GM03348 (cell line): ENCODE results near the gene CHST5.

ENCODE experiments used
- DNase-seq: peaks from one replicate; pipeline ENCODE4 v3.0.0; 2012; ENCODE audit warnings: low spot score

The CHST5 gene

DNA sequence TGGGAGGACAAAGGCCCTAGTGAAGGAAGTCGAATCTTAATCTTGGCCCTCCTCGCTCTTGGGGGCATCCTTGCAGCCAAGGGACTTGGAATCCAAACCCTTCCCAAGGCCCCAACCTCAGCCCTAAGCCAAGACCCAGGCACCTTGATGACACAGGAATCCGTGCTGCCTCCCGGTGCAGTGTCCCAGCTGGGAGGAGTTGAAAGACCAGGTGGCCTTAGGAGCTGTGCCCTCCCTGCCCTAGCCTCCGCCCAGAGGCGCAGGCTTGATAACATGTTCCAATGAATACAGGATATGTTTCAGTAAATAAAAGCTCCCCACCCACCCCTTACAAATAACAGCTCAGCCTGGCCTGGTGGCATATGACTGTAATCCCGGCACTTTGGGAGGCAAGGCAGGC is at the start of gene CHST5:
TSS of gene CHST5 (minus strand) at position 208 of the 400 bp plus-strand sequence. CDS start 5,724 bp downstream, outside the sequence.
- no peak for DNase-seq

DNA sequence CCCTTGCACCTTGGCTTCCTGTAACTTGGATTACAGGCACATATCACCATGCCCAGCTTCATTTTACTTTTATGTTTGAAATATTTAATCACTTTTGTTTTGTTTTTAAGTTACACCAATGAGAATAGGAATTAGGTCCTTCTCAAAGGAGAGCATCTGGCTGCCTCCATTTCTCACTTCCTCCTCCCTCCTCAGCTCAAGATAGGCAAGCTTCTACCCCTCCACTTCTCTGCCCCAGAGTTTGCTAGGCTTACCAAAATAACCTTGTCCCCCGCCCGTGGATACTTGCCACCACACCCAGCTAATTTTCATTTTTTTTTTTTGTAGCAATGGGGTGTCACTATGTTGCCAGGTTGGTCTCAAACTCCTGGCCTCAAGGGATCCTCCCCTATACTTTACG is 48.2 kb upstream of the CHST5 start:
- no peak for DNase-seq

DNA sequence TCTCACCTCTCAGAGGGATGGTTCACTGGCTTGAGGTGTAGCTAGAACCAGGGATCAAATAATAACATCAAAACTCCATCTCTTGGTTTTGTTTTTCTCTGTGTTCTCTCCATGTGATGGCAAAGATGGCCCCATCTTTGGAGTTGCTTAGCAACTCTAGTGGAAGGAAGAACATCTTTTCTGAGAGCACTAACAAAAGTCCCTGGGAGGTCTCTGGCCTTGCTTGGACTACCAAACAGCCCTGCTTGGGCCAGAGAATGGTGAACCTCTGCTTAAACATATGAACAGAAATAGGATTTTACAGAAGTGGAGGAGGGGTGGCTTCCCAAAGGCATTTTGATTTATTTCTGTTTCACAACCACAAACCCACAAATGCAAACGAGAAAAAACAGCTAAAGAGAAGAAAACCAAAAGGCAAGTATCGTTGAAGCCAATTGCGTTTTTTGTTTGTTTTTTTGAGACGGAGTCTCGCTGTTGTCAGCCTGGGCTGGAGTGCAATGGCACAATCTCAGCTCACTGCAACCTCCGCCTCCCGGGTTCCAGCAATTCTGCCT is 43.5 kb upstream of the CHST5 start:
- no peak for DNase-seq

GRCh38 chr16:75578725-75579124 is 42.8 kb upstream of the CHST5 start:
- no peak for DNase-seq

DNA sequence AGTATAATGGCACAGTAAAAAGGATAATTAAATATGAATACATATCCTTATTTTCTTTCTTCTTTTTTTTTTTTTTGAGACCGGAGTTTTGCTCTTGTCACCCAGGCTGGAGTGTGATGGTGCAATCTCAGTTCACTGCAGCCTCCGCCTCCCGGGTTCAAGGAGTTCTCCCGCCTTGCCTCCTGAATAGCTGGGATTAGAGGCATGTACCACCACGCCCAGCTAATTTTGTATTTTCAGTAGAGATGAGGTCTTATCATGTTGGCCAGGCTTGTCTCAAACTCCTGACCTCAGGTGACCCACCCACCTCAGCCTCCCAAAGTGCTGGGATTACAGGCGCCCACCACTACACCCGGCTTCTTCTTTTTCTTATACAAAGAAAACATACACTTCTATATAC is 42.3 kb upstream of the CHST5 start:
- DNase-seq, result no peak

GRCh38 chr16:75576384-75576811 is 40.5 kb upstream of the CHST5 start:
- DNase-seq, result no peak

GRCh38 chr16:75575958-75576357 is 40.0 kb upstream of the CHST5 start:
- DNase-seq, result no peak

GRCh38 chr16:75573955-75574354 is 38.0 kb upstream of the CHST5 start:
- no peak for DNase-seq

DNA sequence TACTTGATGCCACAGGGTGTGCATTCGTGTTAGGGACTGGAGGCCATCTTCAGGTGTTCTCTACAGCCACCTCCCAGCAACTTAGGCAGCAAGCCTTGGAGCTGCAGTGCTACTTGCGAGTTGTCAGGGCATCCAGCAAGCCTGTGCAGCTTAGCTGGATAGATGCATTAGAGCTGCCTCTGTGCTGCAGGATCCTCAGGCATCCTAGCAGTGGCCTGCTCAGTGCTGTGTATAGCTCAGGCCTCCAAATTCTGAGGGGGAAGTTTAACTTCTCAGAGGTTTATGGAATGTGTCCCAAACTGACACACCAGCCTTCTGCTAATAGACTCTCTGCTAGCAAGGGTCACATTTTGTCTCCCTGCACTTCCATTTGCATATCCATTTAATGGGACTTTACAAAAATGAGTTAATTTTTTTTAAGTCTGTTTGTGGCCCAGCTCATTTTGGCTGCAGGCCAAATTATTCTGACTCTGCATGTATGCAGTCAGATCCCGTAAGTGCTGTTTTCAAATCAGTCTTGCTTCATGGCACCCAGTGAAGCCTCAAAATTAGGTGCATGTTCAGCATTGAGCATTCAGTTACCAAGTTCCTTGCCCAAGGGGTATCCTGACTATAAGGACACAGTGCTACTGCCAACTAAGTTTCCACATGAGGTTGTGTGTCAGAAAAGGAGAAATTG is 37.1 kb upstream of the CHST5 start:
- no peak for DNase-seq

- no peak for DNase-seq
Observed at GRCh38 chr16:75570396-75571065, 34.6 kb upstream of the CHST5 start.

- no peak for DNase-seq
Observed at GRCh38 chr16:75567911-75568310, 32.0 kb upstream of the CHST5 start.

DNA sequence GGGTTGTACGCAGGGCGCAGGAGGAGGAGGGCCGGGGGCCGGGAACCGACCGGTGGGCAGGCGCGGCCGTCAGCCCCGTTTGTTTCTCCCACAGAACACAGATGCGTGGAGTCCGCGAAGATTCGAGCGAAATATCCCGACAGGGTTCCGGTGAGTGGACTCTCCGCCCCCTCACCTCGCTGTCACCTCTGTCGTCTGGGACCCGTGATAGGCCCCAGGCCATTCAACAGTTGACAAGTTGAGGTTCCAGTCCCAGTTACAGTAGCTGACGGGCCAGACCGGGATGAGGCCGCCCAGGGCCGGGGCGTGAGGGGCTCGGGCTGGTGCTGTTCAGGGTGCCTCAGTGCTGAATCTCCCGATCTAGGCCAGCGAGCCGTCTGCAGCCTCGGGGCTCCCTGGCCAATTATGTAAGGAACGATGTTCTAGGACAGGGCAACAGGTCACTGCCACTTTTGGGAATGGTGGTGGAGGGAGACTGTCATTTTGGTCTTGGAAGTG is 30.9 kb upstream of the CHST5 start:
- DNase-seq, result peak; percentile 43

- peak; percentile 93 for DNase-seq
Observed at GRCh38 chr16:75566040-75566757, 30.3 kb upstream of the CHST5 start, which contains the start of gene GABARAPL2. GABARAPL2 (plus strand) TSS chr16:75566379; CDS start chr16:75566487, 108 bp downstream.

DNA sequence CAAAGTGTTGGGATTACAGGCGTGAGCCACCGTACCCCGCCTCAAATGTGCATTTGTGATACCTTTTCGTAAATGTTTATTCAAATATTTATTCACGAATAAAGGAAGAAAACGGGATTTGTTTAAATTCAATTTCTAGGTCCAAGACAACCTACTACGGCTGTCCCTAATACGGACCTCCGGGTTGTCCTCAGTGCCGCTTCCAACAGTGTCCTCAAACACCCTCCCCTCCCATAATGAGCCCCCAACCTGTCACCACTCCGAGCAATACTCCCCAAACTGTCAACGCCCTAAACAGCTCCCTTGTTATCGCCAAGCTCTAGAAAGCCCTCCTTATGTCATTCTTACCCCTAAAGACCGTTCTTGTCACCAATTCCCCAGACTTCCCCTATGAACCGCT is 29.7 kb upstream of the CHST5 start:
- no peak for DNase-seq

DNA sequence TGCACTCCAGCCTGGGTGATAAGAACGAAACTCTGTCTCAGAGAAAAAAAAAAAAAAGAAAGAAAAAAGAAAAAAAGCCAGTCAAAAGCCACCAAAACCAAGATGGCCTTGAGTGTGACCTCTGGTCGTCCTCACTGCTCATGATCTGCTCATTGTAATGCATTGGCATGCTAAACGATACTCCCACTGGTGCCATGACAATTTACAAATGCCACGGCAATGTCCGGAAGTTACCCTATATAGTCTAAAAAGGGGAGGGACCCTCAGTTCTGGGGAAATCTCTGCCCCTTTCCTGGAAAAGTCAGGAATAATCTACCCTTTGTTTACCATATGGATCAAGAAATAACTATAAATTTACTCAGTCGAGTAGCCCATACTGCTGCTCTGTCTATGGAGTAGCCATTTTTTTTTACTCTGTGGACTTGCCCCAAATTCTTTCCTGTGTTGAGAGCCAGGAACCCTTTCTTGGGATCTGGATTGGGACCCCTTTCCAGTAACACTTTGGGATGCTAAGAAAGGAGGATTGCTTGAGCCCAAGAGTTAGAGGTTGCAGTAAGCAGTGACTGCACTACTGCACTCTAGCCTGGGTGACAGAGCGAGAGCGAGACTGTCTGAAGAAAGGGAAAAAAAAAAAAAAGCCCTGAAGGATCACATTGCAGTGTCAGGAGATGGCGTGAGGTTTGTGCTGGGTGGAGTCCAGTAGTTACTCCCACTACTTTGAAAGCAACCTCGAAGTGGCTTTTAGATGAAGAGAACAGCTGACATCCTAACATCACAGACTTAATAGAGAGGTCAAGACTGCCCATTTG is 23.9 kb upstream of the CHST5 start:
- peak; percentile 59 for DNase-seq

DNA sequence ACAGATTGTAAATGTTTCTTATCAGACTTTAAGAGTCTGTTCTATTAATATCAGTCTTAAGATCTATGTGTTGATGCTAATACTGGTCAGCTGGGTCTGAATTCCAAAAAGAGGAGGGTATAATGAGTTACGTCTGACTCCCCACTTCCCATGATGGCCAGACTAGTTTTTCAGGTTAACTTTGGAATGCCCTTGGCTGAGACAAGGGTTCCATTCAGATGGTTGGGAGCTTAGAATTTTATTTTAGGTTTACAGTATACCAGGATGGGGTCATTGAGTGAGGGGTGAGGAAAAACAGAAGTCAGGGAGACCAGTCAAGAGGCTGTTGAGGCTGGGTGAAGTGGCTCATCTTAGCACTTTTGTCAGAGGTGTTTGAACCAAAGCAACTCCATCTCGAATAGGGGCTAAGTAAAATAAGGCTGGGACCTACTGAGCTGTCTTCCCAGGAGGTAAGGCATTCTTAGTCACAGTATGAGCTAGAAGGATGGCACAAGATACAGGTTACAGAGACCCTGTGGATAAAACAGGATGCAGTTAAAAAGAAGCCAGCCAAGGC is 23.0 kb upstream of the CHST5 start:
- DNase-seq, result no peak

- DNase-seq, result no peak
Observed at GRCh38 chr16:75556431-75556950, 20.6 kb upstream of the CHST5 start.

DNA sequence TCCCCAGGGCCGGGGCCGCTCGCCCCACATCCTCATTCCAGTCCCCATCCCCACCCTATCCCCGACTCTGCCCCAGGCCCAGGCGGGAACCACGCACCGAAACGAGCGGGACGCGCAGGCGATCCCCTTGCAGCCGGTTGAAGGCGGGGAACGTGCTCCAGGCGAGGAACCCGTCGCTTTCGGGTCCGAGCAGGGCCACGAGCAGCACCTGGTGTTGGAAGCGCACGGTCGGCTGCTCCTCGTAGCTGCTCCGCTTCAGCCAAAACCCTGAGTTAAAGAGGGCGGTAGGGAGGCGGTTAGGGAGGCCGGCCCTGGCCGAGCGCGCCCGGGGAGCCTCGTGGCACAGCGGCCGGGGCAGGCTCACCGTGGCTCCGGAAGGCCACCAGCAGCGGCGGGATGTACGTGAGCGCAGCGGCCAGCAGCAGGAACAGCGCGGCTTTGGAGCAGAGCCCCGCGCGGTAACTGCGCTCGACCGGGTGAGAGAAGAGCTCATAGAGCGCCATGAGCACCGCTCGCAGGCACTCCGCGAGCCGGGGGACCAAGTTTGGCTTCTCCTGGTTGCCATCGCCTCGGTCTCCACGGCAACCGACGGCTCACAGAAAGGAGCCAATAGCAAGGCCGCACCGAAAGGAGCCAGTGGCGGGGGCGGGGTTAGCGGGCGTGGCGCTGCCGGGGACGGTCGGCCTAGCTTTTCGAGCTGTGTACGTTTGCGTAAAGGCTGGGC is 20.0 kb upstream of the CHST5 start, which contains the start of gene TMEM231:
TSS of gene TMEM231 (minus strand) at position 546 of the 724 bp plus-strand sequence. CDS start at position 503, 43 bp downstream.
- peak; percentile 98 for DNase-seq

DNA sequence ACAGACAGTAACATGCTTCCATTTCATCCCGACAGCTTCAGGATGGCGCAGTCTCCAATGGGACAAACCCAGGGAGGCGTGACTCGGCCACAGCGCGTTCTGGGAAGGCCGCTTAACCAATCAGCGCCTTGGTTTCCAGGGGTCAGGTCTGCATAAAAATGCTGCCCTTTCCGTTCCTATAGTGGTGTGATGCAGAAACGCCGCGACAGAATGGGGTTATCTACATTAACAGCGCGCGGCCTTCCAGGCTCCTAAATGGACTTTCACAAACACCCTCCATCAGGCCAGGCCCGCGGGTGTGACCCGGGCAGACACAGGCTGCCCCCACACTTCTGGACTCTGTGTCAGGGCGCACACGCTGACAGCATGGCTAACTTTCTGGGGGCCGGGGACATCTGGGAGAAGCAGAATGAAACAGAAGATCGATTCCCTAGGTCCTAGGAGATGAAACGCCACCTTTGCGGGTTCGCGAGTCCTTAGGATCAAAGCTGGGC is 19.4 kb upstream of the CHST5 start:
- peak; percentile 95 for DNase-seq

DNA sequence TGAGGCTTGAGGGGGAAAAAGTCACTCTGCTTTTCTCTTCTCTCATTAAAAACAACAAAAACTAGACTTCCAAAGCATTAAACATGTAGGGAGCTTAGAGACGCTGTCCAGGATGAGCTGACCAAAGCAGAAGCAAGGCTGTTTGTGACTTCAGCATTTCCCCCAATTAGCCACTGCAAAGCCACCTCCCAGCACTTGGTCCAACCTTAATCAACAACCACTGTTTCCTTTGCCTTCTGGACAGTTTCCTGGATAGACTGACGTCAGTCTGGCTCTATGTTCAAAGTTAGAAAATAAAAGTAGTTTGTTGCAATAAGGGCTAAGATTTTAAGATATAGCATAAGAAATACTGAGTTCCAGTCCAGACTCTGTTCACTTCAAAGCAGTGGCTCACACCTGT is 17.0 kb upstream of the CHST5 start:
- no peak for DNase-seq
